Fibroblast of skin of right quadriceps (primary cell): ENCODE results near the gene LHFPL6.

Experiments used
- DNase-seq: peaks from one replicate; pipeline ENCODE4 v3.0.0-alpha.2; 2013

Gene LHFPL6

GRCh38 chr13:39552246-39552645 lies 50.7 kb downstream of the LHFPL6 start:
- DNase-seq, result no peak

GRCh38 chr13:39550931-39551330 lies 52.1 kb downstream of the LHFPL6 start:
- no peak for DNase-seq

- no peak for DNase-seq
Measured at GRCh38 chr13:39547108-39547507, 55.9 kb downstream of the LHFPL6 start.

GRCh38 chr13:39542361-39542760 lies 60.6 kb downstream of the LHFPL6 start:
- DNase-seq, result no peak

- no peak for DNase-seq
Measured at GRCh38 chr13:39540929-39541605, 61.9 kb downstream of the LHFPL6 start.

GRCh38 chr13:39538816-39539790 lies 63.9 kb downstream of the LHFPL6 start:
- DNase-seq, result peak; percentile 74

GRCh38 chr13:39536906-39537305 lies 66.1 kb downstream of the LHFPL6 start:
- DNase-seq, result peak; percentile 55

- DNase-seq, result no peak
Measured at GRCh38 chr13:39536274-39536673, 66.7 kb downstream of the LHFPL6 start.

- no peak for DNase-seq
Measured at GRCh38 chr13:39533651-39534150, 69.3 kb downstream of the LHFPL6 start.

GRCh38 chr13:39531646-39532045 lies 71.3 kb downstream of the LHFPL6 start:
- peak; percentile 29 for DNase-seq

- peak; percentile 28 for DNase-seq
Measured at GRCh38 chr13:39530916-39531315, 72.1 kb downstream of the LHFPL6 start.

GRCh38 chr13:39528661-39528980 lies 74.4 kb downstream of the LHFPL6 start:
- DNase-seq, result peak; percentile 45

- peak; percentile 95 for DNase-seq
Measured at GRCh38 chr13:39527961-39528660, 74.9 kb downstream of the LHFPL6 start.

GRCh38 chr13:39527301-39527700 lies 75.7 kb downstream of the LHFPL6 start:
- DNase-seq, result no peak

- no peak for DNase-seq
Measured at GRCh38 chr13:39526499-39526898, 76.5 kb downstream of the LHFPL6 start.

- no peak for DNase-seq
Measured at GRCh38 chr13:39525506-39525905, 77.5 kb downstream of the LHFPL6 start.

- no peak for DNase-seq
Measured at GRCh38 chr13:39524795-39525194, 78.2 kb downstream of the LHFPL6 start.

- no peak for DNase-seq
Measured at GRCh38 chr13:39522329-39522728, 80.7 kb downstream of the LHFPL6 start.

- no peak for DNase-seq
Measured at GRCh38 chr13:39521701-39522100, 81.3 kb downstream of the LHFPL6 start.

GRCh38 chr13:39516096-39516495 lies 86.9 kb downstream of the LHFPL6 start:
- DNase-seq, result no peak

GRCh38 chr13:39515224-39515714 lies 87.7 kb downstream of the LHFPL6 start:
- DNase-seq, result no peak

GRCh38 chr13:39512687-39513086 lies 90.3 kb downstream of the LHFPL6 start:
- DNase-seq, result no peak

- no peak for DNase-seq
Measured at GRCh38 chr13:39510316-39510695, 92.7 kb downstream of the LHFPL6 start.
